HG02610 (cell line): ENCODE measurements around the gene CHAC1.
"Not testable (repeated sequence)": the region's sequence is repeated elsewhere in the genome, so short reads cannot be mapped to it uniquely, and the experiment has no call there.

Experiments used
- ATAC-seq: cut with Tn5 transposase; IDR thresholded peaks from one replicate; pipeline ENCODE4 v1.9.1; 2021; ENCODE audit warnings: mild to moderate bottlenecking, moderate library complexity; ENCODE audit not compliant: unreplicated experiment

CHAC1 gene

DNA sequence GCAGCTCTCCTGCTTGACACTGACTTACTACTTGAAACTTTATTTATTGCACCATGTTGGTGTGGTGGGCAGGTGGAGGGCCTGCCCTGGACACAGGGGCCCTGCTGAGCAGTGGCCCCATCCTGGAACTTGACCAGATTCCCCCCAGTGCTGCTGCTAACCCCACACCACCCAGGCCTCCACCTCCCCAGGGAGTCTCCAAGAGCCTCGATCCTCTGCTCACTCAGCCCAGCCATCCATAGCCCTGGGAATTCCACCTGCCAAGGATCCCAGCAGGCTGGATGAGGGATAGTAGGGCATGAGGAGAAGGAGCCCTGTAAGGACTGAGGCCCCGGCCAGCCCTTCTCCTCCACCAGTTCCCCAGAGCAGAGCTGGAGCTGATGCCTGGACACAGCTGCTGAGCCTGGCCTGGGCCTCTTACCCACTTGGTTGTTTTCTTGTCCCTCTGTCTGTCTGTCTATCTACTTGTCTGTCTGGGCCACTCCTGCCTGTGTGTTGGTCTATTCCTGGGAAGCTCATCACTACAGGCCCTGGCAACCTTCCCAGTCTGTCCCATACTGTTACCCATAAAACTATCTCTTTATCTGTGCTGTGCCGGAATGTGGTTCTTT, 2.8 kb downstream of the CHAC1 start:
- no peak for ATAC-seq

DNA sequence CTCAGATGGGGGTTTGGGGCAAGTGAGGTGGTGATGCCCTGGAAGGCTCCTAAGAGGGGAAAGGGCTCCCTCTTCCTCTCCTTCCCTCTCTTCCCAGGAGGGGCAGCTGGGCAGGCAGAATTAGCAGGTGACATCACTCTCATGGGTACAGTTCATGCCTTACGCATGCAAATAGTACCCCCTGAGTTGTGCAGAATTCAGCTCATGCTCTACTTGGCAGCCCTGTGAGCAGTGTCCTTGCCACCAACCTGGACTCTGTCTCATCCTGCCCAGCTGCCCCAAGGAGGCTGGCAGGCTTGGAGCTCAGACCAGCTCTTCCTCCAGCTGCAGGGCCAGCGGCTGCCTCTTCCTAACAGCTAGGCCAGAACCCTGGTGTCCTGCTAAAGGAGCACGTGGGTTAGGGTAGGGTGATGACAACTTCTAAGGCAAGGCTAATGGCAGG, 3.3 kb downstream of the CHAC1 start:
- ATAC-seq: no peak

DNA sequence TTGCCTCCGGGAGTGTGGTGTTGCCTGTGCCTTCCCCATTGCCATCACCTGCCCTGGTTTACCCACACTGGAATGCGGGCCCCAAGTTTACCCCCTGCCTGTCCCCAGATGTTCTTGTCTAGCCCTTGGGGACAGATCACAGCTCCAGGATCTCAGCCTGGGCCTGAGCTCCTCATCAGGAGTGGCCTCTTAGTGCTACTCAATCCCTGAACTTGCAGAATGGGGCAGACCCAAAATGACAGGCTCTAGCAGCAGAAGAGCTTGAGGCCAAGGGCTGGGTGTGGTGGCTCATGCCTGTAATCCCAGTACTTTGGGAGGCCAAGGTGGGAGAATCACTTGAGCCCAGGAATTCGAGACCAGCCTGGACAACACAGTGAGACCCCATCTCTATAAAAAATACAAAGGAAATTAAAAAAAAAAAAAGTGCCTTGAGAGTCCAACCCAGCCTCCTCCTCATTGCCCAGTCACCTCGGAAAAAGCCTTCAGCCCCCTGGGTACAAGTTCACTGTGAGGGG, 3.8 kb downstream of the CHAC1 start:
- no peak for ATAC-seq

DNA sequence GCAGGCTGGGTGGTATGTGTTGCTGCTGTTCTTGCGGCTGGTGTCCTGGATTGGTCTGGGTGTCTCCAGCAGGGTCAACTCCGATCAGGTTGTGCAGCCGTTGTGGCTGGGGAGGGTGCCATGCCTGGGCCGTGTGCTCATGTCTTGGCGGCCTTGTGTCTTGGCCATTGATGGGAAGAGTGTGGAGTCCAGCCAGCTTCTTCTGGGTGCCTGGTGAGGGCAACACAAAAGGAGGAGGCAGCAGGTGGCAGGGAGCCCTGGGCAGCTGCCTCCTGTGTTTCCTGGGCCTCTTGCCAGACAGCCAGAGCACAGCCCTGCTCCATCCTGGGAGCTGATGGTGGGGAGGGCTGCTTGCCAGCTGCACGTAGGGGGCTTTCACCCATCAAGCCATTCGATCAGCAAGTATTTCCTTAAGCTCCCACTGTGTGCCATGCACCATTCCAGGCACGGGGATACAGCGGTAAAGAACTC, 4.3 kb downstream of the CHAC1 start:
- no peak for ATAC-seq

DNA sequence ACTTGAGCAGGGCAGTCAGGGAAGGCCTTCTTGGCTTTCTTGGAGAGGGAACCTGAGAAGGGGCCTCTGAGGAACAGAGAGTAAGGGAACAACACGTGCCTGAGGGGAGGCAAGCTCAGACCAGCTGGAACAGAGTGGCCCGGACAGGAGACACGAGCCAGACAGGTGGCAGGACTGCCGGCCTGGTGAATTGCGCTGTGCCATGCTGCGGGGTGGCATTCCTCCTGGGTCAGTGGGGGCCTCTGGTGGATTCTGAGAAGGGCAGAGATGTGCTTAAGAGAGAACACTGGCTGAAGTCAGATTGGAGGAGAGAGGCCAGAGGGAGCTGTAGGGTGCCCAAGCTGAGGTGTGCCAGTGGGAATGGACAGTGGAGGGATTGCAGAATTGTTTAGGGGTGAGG, 4.9 kb downstream of the CHAC1 start:
- no peak for ATAC-seq

DNA sequence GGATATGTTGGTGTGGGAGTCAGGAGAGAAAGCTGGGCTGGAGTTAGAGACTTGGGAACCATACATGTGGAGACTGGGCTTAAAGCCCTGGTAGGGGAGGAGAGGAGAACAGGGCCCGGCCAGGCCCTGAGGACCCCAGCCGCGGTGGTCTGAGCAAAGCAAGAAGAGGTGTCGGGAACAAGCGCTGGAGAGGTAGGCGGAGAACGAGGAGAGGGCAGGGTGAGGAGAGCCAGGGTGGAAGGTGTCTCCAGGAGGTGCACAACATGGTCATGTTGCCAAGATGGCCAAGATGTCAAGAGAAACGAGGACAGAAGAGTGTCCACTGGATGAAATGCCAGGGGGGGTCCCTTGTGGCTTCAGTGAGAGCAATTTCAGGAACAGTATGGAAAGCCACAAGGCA, 5.5 kb downstream of the CHAC1 start:
- no peak for ATAC-seq

DNA sequence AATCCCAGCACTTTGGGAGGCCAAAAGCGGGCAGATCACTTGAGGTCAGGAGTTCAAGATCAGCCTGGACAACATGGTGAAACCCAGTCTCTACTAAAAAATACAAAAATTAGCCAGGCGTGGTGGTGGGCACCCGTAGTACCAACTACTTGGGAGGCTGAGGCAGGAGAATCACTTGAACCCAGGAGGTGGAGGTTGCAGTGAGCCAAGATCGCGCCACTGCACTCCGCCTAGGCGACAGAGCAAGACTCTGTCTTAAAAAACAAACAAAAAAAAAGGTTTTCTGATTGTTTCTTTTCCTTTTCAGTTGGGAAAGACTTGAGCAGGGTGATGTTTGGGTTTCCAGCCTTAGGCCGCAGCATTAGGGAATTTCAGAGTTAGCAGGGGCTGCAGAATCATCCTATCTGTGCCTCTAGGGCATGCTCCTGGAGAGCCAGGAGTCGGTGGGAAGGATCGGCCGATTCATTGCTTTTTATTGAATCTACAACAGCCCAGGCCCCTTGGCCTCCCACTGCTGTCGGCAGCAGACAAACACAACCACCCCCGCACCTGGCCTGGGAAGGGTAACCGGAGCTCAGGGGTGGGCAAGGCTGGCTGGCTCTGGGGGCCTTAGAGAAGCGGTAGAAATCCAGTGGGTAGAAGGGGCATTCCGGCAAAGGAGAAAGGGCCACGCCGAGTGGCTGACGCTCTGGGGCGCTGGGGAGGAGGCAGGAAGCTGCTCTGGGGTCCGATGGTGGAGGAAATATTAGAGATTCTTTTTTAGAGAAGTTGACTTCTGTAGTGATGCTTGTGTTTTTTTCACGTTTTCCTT, 6.3 kb downstream of the CHAC1 start:
- ATAC-seq: no peak

DNA sequence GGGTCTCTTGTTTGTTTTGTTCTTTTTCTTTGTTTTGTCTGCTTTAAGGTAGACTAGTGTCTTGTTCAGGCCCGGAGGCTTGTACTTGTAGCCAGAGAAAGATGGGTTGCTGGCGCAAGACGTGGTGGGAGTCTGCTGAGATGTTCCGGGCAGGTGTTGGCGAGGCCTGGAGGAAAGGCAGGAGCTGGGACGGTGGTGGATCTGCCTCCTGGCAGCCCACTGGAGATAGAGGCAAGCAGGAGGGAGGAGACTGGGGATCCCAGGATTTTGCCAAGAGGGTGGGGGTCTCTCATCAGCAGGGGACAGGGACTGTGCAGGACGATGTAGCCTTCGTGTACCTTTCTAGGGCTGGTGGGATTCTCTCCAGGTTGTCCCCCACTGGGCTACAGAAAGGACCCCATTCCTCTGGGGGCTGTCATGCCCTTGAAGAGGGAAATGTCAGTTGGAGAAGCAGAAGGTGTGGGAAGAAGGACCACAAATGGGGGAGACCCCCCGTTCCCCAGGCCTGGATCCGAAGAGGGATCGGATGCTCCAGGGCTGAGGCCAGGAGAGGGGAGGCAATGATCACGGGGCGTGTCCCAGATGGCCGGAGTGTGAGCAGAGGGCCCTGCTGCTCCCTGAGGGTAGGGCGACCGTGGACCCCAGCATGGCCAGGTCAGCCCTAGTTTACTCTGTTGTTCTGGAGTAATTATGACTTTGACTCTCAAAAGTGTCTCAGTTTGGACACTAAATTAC, 7.0 kb downstream of the CHAC1 start:
- ATAC-seq: no peak

DNA sequence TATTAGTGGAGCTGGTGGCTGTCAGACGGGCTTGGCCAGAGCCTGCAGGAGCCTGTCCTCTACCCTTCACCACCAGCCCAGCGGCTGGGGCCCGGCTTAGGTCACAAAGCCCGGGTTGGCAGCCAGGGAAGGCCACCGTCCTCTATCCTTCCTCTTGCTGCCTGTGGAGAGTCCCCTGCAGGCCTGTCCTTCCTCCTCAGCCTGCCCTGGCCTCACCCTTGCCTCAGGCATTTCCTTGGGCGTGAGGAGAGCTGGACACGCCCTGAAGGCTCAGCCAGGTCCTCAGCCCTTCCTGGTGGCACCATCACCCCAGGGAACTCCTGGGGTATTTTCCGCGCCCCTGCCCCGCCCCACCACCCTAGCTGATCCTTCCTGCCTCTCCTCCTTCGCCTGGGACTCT, 7.7 kb downstream of the CHAC1 start:
- no peak for ATAC-seq

DNA sequence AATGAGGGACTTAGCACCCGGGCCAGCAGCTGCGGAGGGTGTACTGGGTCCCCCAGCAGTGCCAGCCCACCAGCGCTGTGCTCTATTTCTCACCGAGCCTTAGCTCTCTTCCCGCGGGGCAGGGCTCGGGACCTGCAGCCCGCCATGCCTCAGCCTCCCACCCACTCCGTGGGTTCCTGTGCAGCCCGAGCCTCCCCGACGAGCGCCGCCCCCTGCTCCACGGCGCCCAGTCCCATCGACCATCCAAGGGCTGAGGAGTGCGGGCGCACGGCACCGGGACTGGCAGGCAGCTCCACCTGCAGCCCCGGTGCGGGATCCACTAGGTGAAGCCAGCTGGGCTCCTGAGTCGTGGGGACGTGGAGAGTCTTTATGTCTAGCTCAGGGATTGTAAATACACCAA, 8.5 kb downstream of the CHAC1 start:
- ATAC-seq: not testable (repeated sequence)

DNA sequence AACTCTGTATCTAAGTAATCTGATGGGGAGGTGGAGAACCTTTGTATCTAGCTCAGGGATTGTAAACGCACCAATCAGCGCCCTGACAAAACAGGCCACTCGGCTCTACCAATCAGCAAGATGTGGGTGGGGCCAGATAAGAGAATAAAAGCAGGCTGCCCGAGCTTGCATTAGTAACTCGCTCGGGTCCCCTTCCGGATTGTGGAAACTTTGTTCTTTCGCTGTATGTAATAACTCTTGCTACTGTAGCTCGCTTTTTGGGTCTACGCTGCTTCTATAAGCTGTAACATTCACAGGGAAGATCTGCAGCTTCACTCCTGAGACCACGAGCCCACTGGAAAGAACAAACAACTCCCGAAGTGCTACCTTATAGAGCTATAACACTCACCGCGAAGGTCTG, 9.0 kb downstream of the CHAC1 start:
- not testable (repeated sequence) for ATAC-seq

DNA sequence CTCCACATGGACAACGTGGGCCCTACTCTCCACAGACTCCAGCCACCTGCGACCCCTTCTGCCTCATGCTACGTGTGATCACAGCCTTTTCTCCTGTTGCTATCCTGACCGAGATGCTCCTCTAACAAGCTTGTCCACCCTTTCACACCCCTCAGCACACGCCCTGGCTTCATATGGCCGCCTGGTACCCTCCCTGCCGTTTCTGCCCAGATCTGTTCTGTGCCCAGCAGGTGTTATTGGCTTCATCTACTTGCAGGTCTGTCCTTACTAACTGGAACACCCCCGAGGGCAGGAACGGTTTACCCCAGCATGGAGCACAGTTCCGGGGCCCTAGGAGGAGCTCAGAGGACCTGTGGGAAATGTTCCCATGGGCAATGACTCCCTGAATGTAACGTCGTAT, 9.9 kb downstream of the CHAC1 start:
- no peak for ATAC-seq

DNA sequence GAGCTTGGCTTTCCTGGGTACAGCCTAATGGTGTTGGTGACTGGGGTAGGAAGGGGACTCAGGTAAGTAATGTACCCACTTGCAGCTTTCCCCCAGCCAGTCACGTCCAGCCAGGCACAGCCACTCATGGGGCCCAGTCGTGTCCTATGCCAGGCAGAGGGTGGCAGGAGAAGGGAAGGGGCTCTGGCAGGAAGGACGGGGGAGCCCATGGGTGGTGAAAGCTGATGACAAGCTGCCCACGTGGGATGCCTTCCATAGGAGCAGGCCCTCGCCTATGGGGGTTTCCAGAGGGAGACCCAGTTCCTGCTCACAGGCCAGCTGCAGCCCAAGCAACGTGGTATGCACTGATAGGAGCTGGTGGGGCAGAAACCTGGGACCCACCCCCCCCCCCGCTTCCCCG, 10.7 kb downstream of the CHAC1 start:
- ATAC-seq: no peak

DNA sequence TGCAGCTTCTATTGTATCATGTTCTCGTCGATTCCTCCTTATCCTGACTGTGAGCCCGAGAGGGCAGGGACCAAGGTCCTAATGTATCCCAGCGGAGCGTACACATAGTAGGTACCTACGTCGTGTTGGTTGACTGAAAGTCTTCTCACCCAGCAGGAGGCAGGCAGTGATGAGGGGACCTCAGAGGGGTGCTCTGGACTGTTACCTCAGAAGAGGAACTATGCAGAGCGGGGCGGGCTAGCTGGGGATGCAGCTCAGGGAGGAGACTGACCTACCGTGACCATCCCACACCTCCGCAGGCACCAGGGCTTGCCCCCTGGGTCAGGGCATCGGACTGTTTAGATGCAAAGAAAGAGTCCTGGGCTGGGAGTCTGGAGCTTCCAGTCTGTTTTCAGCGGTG, 11.4 kb downstream of the CHAC1 start:
- no peak for ATAC-seq

DNA sequence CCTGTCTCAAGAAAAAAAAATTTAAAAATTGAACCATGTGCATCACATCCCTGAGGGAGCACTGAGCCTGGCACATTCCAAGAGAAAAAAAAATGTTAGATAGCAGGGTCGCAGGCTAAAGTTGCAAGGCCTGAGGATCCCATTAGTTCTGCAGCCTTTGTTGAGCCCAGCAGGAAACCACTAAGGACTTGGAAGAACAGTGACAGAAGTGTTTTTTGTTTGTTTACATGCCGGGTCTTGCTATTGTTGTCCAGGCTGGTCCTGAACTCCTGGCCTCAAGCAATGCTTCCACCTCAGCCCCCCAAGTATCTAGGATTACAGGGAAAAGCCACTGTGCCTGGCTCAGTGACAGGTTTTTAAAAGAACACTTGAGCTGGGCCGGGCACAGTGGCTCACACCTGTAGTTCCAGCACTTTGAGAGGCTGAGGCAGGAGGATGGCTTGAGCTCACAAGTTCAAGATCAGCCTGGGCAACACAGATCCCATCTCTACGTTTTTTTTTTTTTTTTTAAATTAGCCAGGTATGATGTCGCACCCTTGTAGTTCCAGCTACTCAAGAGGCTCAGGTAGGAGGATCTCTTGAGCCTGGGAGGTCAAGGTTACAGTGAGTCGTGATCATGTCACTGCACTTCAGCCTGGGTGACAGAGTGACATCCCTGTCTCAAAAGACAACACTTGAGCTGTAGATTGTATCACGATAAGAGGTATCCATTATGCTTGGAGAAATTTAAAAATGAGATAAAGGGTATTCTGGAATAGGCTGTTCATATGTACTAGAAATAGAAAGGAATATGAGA, 15.2 kb downstream of the CHAC1 start:
- no peak for ATAC-seq

DNA sequence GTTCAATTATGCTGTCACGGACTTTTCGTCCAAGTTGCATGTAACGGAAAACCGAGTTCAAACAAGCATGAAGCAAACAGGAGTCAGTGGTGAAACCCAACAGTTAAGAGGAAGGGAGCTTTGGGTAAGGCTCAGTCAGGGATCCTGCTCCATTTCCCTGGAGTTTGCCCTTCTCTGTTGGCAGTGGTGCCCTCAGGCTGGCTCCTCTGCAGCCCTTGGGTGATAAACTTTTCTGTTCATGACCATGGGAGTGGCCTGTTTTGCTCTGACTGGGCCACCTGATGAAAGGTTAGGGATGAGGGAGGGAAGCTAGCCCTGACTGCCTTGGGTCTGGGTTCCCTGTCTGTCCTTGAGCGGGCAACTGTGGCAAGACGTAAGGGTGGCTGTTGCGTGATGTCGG, 16.1 kb downstream of the CHAC1 start:
- no peak for ATAC-seq

DNA sequence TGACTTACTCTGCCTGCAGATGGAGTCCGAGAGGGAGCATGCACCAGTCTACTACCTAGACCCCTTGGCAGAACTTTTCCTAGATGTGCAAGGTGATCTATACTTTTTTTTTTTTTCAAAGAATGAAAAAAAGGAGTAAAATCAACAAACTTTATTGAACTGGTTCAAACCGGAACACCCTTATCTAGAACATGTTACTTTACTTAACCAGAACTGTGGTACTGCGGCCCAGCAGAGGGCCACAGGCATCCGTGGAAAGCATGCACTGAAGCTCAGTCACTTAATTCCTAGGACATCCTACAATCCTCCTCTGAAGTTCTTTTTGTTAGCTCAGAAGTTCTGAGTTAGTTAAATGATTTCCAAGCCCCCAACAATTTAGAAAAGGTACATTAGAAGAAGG, 21.6 kb downstream of the CHAC1 start:
- no peak for ATAC-seq

DNA sequence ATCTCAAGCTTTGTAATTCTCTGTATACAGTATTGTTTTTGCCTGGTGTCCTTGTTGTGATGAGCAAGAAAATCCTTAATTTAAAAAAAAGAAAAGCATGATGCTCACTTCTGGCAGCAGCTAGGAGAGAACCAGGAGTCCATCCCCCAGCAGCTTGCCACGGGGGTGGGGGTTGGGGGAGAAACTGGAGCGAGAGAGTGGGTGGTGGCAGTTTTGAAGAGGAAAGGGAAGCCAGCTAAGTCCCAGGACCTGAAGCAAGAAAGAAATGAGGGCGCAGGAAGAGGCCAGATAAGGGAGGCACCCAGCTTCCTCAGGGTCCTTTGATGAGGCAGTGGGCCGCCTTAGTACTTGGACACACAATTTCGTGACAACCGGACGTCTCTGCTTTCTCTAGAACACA, 23.5 kb downstream of the CHAC1 start:
- no peak for ATAC-seq

DNA sequence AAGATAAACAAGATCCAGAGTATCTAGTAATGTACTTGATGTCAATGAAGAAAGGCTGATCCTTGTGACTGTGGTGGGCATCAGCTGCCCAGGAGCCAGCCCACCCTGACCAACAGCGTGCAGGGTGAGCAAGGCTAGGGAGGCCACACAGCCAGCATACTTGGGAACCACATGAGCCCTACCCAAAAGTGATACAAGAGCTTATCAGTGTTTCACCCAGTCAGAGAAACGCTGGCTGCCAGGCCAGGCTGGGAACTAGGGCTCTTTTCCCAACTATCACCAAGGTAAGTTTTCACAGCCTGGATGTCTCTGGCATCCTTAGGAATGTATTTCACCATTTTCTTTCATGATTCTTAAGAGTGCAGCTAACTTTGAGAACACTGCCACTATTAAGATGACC, 24.9 kb downstream of the CHAC1 start:
- no peak for ATAC-seq

DNA sequence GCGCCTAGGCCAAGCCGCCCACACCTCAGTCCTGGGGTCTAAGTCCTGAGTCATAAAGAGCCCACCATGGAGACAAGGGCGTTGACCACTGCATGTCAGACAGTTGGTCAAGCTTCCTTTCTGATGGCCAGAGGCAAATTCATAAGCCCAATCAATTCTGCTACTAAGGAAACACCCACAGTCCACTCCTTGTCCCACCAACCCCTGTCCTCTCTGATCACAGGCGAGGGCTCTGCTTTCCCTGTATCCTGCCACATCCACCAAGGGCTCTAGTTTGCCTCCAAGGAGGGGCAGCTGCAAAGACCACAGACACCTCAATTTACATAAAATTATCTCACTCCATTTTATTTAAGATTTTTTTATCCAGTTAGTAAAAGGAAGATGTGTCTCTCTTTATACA, 25.3 kb downstream of the CHAC1 start:
- no peak for ATAC-seq

DNA sequence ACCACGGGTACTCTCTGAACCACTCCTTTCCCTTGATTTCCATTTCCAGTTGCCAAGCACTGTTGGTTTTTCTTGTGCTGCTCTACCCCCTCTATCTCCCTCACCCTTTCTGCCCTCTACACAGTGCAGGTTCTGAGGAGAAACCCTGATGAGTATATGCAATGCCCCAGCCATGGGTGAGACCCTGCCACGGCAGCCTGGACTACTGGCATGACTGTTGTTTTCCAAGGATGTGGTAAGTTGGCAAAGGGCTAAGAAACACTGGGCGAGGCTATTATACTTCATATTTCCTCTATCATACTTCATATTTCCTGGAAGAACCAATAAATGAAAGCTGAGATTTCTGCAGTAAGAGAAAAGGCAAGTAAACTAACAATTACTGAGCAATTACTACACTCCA, 27.9 kb downstream of the CHAC1 start:
- ATAC-seq: no peak
